Measurements from ENCODE around the gene MIF. TPM values are rescaled to one million over a fixed set of nuclear protein-coding genes. Genes with fewer than 3 reads are reported as not detected.

The MIF gene
- total RNA-seq, 1 experiment from 2014 or later: 957 TPM

GRCh38 chr22:23901600-23901999, 7.4 kb downstream of the MIF start:
- Histone ChIP-seq H3K9me3 (ENCODE audit: low read length) (no peaks in the 10 kb centered on the region), H4K20me1 (ENCODE audit: low read length) (peaks cover 6% of the 10 kb centered on the region; the same call in 1 of the 2 replicates), H3K79me2 (ENCODE audit: low read length) (peaks cover 6% of the 10 kb centered on the region; the same call in 1 of the 2 replicates), H3K4me2 (ENCODE audit: low read length) (no peak overlapping the region), H3K27me3 (ENCODE audit: low read length) (no peaks in the 10 kb centered on the region), H3K36me3 (ENCODE audit: low read depth, low read length) (peaks cover 8% of the 10 kb centered on the region), H3K27ac (ENCODE audit: low read length) (no peak overlapping the region), H3K4me3 (ENCODE audit: low read length) (no peak overlapping the region), H3K9ac (ENCODE audit: low read length) (no peak overlapping the region), H3K4me1 (ENCODE audit: insufficient read depth, low read length) (no peaks in the 10 kb centered on the region), H3K9me2 (replicated peaks; ENCODE audit: low read length) (no peaks in the 10 kb centered on the region), H2AFZ (ENCODE audit: low read length) (no peak overlapping the region), H3F3A (ENCODE audit: low read length, unreplicated experiment) (no peaks in the 10 kb centered on the region)
- POLR2A ChIA-PET (ENCODE audit: unreplicated experiment): no interaction called here
- DNase-seq (no peak), ATAC-seq (no peak)
- BruUV-seq (replicated peaks): no TSS peak
- CTCF ChIA-PET: no interaction called here
- TF ChIP-seq EZH2 (IDR thresholded peaks at IDR 0.05; ENCODE audit: low read length, unreplicated experiment) (no peak), EZH2phosphoT487 (IDR thresholded peaks at IDR 0.05; ENCODE audit: borderline replicate concordance, low read length) (no peak), CTCF (conservative IDR thresholded peaks at IDR 0.05; ENCODE audit: low read depth, low read length) (no peak)
- intact Hi-C loops (cut with micrococcal nuclease): no loop called here

- no peak for ATAC-seq
- no TSS peak for BruUV-seq (replicated peaks)
- H3K4me2 ChIP-seq (ENCODE audit: low read length): no peak overlapping the region
- no peak overlapping the region for H3K27ac ChIP-seq (ENCODE audit: low read length)
- no peaks in the 10 kb centered on the region for H3F3A ChIP-seq (ENCODE audit: low read length, unreplicated experiment)
- no peaks in the 10 kb centered on the region for H3K9me2 ChIP-seq (replicated peaks; ENCODE audit: low read length)
- H2AFZ ChIP-seq (ENCODE audit: low read length): no peak overlapping the region
- no peak overlapping the region for H3K9ac ChIP-seq (ENCODE audit: low read length)
- CTCF ChIA-PET: no interaction called here
- no peaks in the 10 kb centered on the region for H3K4me1 ChIP-seq (ENCODE audit: insufficient read depth, low read length)
- TF ChIP-seq EZH2 (IDR thresholded peaks at IDR 0.05; ENCODE audit: low read length, unreplicated experiment): no peak
- no peak for TF ChIP-seq CTCF (conservative IDR thresholded peaks at IDR 0.05; ENCODE audit: low read depth, low read length)
- no peak for TF ChIP-seq EZH2phosphoT487 (IDR thresholded peaks at IDR 0.05; ENCODE audit: borderline replicate concordance, low read length)
- intact Hi-C loops (cut with micrococcal nuclease): no loop called here
- H3K79me2 ChIP-seq (ENCODE audit: low read length): no peaks in the 10 kb centered on the region
- H4K20me1 ChIP-seq (ENCODE audit: low read length): no peaks in the 10 kb centered on the region
- no peaks in the 10 kb centered on the region for H3K9me3 ChIP-seq (ENCODE audit: low read length)
- no peak overlapping the region for H3K4me3 ChIP-seq (ENCODE audit: low read length)
- no peaks in the 10 kb centered on the region for H3K36me3 ChIP-seq (ENCODE audit: low read depth, low read length)
- no peak for DNase-seq
- POLR2A ChIA-PET (ENCODE audit: unreplicated experiment): interaction anchor here (0.6 kb wide), 1 partner anchor 10 kb away, joined by 3 read pairs; no protein-coding TSS in a partner anchor
- H3K27me3 ChIP-seq (ENCODE audit: low read length): no peaks in the 10 kb centered on the region
These were observed 9.3 kb downstream of the MIF start for GRCh38 chr22:23903328-23903971.

- H3K4me2 ChIP-seq (ENCODE audit: low read length): no peak overlapping the region
- BruUV-seq (replicated peaks): no TSS peak
- CTCF ChIA-PET: no interaction called here
These were observed 10.5 kb downstream of the MIF start for GRCh38 chr22:23904573-23905254.

More at GRCh38 chr22:23904573-23905254, 10.5 kb downstream of the MIF start:
- Histone ChIP-seq H2AFZ (ENCODE audit: low read length) (no peak overlapping the region), H3K79me2 (ENCODE audit: low read length) (no peaks in the 10 kb centered on the region), H3K4me1 (ENCODE audit: insufficient read depth, low read length) (no peaks in the 10 kb centered on the region), H3K9me3 (ENCODE audit: low read length) (no peaks in the 10 kb centered on the region), H3K27me3 (ENCODE audit: low read length) (no peaks in the 10 kb centered on the region), H3K9ac (ENCODE audit: low read length) (no peak overlapping the region), H4K20me1 (ENCODE audit: low read length) (no peaks in the 10 kb centered on the region), H3F3A (ENCODE audit: low read length, unreplicated experiment) (no peaks in the 10 kb centered on the region), H3K9me2 (replicated peaks; ENCODE audit: low read length) (no peaks in the 10 kb centered on the region), H3K4me3 (ENCODE audit: low read length) (no peak overlapping the region), H3K27ac (ENCODE audit: low read length) (no peak overlapping the region), H3K36me3 (ENCODE audit: low read depth, low read length) (no peaks in the 10 kb centered on the region)
- DNase-seq (no peak), ATAC-seq (no peak)
- intact Hi-C loops (cut with micrococcal nuclease): no loop called here
- no peak for TF ChIP-seq EZH2phosphoT487 (IDR thresholded peaks at IDR 0.05; ENCODE audit: borderline replicate concordance, low read length)
- no peak for TF ChIP-seq CTCF (conservative IDR thresholded peaks at IDR 0.05; ENCODE audit: low read depth, low read length)
- TF ChIP-seq EZH2 (IDR thresholded peaks at IDR 0.05; ENCODE audit: low read length, unreplicated experiment): no peak
- POLR2A ChIA-PET (ENCODE audit: unreplicated experiment): interaction anchor here (0.5 kb wide), 1 partner anchor 16 kb away, joined by 10 read pairs; no protein-coding TSS in a partner anchor

Measured in PC-3 (cell line).